ENCODE measurements around the gene WNT16.

WNT16 gene

DNA sequence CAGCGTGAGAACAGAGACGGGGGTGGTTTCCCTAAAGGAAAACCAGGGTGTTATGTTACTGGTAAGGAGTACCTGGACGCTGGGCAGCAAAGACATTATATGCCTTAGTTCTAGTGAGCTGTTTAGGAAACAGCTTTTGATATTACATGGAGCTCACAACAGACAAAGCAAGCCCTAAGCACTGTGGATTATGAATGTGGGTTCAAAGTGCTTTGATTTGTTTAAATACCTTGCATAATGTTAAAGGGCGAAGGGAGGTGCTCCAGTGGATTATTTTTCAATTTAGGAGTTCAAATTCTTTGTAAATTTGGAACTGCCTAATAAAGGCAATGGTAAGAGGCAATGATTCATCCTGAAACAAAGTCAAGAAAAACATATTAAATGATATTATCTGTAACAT, 13.8 kb downstream of the WNT16 start:
- TF ChIP-seq, protein P1, sequence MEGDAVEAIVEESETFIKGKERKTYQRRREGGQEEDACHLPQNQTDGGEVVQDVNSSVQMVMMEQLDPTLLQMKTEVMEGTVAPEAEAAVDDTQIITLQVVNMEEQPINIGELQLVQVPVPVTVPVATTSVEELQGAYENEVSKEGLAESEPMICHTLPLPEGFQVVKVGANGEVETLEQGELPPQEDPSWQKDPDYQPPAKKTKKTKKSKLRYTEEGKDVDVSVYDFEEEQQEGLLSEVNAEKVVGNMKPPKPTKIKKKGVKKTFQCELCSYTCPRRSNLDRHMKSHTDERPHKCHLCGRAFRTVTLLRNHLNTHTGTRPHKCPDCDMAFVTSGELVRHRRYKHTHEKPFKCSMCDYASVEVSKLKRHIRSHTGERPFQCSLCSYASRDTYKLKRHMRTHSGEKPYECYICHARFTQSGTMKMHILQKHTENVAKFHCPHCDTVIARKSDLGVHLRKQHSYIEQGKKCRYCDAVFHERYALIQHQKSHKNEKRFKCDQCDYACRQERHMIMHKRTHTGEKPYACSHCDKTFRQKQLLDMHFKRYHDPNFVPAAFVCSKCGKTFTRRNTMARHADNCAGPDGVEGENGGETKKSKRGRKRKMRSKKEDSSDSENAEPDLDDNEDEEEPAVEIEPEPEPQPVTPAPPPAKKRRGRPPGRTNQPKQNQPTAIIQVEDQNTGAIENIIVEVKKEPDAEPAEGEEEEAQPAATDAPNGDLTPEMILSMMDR (IDR thresholded peaks at IDR 0.05; ENCODE audit: low read depth, low read length), result no peak
- DNase-seq (ENCODE audit: low read depth, low spot score), result no peak
- in situ Hi-C loops (cut with HindIII; ENCODE audit: low sequenced_read_pairs), result no loop called here
- H3K4me3 ChIP-seq (ENCODE audit: low read depth, low read length), result no peak overlapping the region

DNA sequence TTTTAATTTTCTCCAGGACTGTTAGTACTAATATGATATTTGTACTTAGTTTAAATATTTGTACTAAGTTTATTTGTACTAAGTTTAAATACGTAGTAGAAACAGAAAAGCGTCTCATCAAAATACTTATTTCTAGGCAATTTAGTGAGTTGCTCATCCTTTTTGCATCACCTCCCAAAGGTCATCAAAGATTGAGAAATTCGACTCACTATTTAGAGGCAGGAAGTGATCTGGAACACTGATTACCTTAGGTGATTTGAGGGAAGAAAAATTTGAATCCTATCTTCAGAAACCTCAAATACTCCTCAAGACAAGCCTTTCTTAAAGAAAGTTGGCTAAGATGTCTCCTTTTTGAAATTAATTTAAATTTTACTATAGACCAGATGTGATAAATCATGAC, 14.5 kb downstream of the WNT16 start:
- no peak overlapping the region for H3K4me3 ChIP-seq (ENCODE audit: low read depth, low read length)
- no peak for DNase-seq (ENCODE audit: low read depth, low spot score)
- TF ChIP-seq, protein P1 (IDR thresholded peaks at IDR 0.05; ENCODE audit: low read depth, low read length), result no peak
- in situ Hi-C loops (cut with HindIII; ENCODE audit: low sequenced_read_pairs), result no loop called here

DNA sequence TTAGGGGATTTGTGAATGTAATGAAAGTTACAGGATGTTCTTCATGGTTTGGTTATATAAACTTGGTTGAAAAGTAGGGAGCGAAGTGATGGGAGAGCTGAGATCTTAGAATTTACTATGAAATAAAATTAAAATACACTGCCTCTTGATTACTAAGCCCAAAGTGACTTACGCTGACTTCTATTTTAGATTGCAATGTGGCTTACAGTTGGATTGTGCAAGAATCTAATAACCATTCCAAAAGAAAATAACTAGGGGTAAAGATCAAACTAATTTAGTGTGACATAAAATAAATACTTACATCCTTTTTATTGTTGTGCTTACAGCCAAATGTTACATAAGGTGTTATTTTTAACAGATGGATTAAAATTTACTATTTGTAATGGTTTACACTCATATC, 15.3 kb downstream of the WNT16 start:
- no peak for DNase-seq (ENCODE audit: low read depth, low spot score)

DNA sequence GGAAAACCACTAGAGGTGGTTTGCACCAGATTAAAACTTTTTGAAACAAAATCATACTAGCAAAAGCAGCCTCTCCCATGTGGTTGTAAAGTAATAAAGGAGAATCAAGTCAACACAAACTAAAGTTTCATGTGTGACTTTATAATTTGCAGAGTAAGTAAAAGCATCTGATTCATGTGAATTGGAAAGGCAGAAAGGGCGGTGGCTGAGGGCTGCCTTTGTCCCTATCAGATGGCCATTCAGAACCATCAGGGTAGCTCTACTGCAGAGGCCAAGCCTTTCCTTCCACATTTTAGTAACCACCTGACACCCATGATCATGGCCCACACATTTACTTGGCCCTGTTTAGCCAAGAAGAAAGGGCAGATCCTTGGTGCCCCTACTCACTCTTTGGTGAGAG, 15.7 kb downstream of the WNT16 start:
- no peak for DNase-seq (ENCODE audit: low read depth, low spot score)
- H3K4me3 ChIP-seq (ENCODE audit: low read depth, low read length), result no peak overlapping the region
- TF ChIP-seq, protein P1 (IDR thresholded peaks at IDR 0.05; ENCODE audit: low read depth, low read length), result no peak
- in situ Hi-C loops (cut with HindIII; ENCODE audit: low sequenced_read_pairs), result no loop called here

More for the DNA sequence above, 15.3 kb downstream of the WNT16 start:
- no peak overlapping the region for H3K4me3 ChIP-seq (ENCODE audit: low read depth, low read length)
- TF ChIP-seq, protein P1 (IDR thresholded peaks at IDR 0.05; ENCODE audit: low read depth, low read length), result no peak
- in situ Hi-C loops (cut with HindIII; ENCODE audit: low sequenced_read_pairs), result no loop called here

DNA sequence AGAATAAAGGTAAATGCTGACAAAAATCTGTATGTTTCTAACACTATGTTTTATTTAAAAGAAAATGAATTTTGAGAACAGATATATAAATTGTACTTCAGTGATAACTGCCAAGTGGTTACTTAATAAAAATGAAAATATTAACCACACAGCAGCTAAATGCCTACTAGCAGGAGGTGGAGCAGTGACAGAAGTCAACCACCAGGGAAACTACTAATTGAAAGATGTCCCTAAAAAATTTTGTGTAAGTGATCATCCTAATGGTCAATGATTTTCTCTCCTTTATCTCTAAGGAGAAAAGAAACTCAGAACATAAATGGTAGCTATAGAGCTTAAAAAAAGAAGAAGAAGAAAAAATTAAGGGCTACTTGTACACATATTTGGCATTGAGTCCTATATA, 22.9 kb downstream of the WNT16 start:
- no peak overlapping the region for H3K4me3 ChIP-seq (ENCODE audit: low read depth, low read length)
- no peak for DNase-seq (ENCODE audit: low read depth, low spot score)
- in situ Hi-C loops (cut with HindIII; ENCODE audit: low sequenced_read_pairs), result no loop called here
- TF ChIP-seq, protein P1 (IDR thresholded peaks at IDR 0.05; ENCODE audit: low read depth, low read length), result no peak

DNA sequence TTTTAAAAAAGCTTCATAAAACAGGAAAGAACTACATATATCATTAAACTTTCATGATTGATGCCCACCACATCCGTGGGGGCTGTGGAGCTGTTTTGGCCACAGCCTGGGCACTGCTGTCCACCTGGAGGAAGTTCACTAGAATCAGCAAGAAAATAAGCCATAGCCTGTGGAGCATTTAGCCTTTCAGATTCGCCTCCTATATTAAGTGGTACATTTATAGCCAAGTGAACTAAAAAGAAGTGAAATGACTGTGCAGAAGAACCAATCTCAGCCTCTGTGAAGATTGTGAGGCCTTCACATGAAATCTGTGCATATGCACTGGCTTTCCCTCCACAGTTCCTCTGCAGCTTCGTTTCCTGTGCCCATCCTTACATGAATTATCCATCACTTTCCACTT, 23.5 kb downstream of the WNT16 start:
- in situ Hi-C loops (cut with HindIII; ENCODE audit: low sequenced_read_pairs), result no loop called here
- TF ChIP-seq, protein P1 (IDR thresholded peaks at IDR 0.05; ENCODE audit: low read depth, low read length), result no peak
- DNase-seq (ENCODE audit: low read depth, low spot score), result no peak
- H3K4me3 ChIP-seq (ENCODE audit: low read depth, low read length), result no peak overlapping the region

DNA sequence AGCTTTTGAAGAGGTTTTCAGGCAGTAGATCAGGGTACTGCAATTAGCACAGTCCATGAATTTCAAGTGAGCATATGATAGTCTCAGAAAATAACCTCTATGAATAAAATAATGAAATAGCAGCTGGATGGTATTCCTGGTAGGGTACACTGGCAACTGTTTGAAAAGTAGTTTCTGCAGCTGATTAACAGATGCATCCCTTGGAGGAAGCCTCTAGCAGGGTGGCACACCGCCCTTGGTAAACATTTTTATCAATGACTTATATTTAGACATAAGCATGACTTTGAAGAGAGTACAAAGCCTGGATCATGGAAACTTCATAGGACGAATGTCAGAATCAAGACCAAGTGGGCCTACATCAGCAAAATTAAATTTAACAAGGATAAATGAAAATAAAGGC, 26.8 kb downstream of the WNT16 start:
- in situ Hi-C loops (cut with HindIII; ENCODE audit: low sequenced_read_pairs), result no loop called here
- TF ChIP-seq, protein P1 (IDR thresholded peaks at IDR 0.05; ENCODE audit: low read depth, low read length), result no peak
- H3K4me3 ChIP-seq (ENCODE audit: low read depth, low read length), result no peak overlapping the region
- no peak for DNase-seq (ENCODE audit: low read depth, low spot score)

Data from astrocyte of the spinal cord (primary cell).